ENCODE data around the gene SRPX. TPM values are rescaled to one million over a fixed set of nuclear protein-coding genes. Genes with fewer than 3 reads are reported as not detected.

The SRPX gene
- total RNA-seq, 2 donors from 2014 or later = 75.7 to 81.8 TPM

DNA sequence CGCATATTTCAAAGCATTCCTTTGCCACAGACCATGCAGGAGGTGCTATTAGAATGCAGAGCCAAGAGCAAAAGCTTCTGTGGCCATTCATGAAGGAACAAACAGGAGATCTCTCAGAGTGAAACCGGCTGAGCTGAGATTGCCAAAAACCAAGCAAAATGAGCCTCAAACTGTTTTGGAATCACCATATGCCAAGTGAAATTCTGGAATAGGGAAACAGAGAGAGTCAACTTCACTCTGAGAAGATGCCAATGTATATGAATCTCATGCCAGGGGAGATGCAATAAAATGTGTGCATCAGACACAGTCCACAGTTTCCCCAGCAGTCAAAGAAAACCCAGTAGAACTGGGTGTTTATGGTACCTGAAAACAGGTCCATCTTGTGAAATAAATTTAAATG lies 42.3 kb downstream of the SRPX start:
- DNase-seq (ENCODE audit: low spot score) = no peak
- H3K27me3 ChIP-seq = no peaks in the 10 kb centered on the region
- no peak overlapping the region for H3K4me3 ChIP-seq
- no peaks in the 10 kb centered on the region for H3K4me1 ChIP-seq
- no peaks in the 10 kb centered on the region for H3K36me3 ChIP-seq
- TF ChIP-seq, protein P1, sequence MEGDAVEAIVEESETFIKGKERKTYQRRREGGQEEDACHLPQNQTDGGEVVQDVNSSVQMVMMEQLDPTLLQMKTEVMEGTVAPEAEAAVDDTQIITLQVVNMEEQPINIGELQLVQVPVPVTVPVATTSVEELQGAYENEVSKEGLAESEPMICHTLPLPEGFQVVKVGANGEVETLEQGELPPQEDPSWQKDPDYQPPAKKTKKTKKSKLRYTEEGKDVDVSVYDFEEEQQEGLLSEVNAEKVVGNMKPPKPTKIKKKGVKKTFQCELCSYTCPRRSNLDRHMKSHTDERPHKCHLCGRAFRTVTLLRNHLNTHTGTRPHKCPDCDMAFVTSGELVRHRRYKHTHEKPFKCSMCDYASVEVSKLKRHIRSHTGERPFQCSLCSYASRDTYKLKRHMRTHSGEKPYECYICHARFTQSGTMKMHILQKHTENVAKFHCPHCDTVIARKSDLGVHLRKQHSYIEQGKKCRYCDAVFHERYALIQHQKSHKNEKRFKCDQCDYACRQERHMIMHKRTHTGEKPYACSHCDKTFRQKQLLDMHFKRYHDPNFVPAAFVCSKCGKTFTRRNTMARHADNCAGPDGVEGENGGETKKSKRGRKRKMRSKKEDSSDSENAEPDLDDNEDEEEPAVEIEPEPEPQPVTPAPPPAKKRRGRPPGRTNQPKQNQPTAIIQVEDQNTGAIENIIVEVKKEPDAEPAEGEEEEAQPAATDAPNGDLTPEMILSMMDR (IDR thresholded peaks at IDR 0.05) = no peak
- no peaks in the 10 kb centered on the region for H3K9me3 ChIP-seq
- H3K27ac ChIP-seq = no peak overlapping the region

DNA sequence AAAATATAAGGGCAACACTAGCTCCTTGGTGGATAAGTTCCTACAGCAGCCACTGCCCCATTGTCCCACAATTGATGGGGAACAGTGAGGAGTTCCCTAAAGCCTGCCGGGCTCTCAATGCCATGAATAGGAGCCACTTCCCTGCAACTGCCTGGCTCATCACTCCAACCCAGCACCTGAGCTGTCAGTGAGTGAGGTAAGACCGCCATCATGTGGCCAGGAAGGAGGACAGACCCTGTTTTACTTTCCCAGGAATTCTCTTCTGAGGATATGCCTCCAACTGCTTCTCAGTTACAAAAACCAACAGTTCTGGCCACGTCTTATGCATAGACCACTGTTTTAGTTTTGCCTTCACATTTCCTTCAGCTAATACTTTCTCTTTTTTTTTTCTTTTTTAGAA lies 45.5 kb downstream of the SRPX start:
- Histone ChIP-seq H3K9me3 (no peaks in the 10 kb centered on the region), H3K4me1 (no peaks in the 10 kb centered on the region), H3K27ac (no peak overlapping the region), H3K4me3 (no peak overlapping the region), H3K36me3 (no peaks in the 10 kb centered on the region), H3K27me3 (no peaks in the 10 kb centered on the region)
- TF ChIP-seq, protein P1 (IDR thresholded peaks at IDR 0.05) = peak in 1 of 2 donors; percentile 44
- no peak for DNase-seq (ENCODE audit: low spot score)

DNA sequence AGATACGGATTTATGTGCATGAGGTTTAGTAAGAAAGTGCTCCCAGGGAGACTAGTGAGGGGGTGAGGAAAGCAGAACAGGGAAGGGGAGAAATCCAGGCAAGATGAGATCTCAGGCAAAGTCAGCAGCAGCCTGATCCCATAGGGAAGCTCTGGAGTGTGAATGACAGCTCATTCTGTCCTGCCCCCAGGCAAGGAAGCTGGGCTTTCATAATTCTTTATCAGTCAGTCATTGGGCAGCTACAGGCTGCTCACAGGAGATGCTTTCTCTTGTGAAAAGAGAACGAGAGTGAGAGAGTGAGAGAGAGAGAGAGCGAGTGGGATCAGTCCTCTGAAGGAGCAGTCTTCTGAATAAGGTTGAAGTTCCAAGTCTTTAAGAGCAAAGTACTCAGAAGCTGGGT lies 48.1 kb downstream of the SRPX start:
- Histone ChIP-seq H3K36me3 (no peaks in the 10 kb centered on the region), H3K4me3 (no peak overlapping the region), H3K4me1 (no peaks in the 10 kb centered on the region), H3K27me3 (peaks cover 0 to 4% of the 10 kb centered on the region in 2 donors), H3K27ac (no peak overlapping the region), H3K9me3 (no peaks in the 10 kb centered on the region)
- no peak for DNase-seq (ENCODE audit: low spot score)
- TF ChIP-seq, protein P1 (IDR thresholded peaks at IDR 0.05) = no peak

DNA sequence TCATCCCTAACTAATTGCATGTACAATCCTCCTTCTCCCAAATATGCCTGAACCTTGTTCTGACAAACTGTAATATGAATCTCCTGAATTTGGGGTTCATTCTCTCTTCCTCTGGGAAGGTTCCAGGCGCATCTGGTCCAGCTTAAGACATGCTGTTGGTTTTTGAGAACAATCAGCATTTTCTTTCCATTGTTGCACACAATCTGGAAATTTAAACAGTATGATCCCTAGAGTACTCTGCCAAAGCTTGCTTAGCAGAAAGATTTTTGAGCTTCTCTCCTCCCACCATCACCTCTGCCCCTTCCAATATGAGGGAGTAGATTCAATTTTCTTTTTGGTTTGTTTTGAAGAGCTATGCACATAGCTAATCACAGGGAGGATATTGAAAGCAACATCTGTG lies 50.1 kb downstream of the SRPX start:
- TF ChIP-seq, protein P1 (IDR thresholded peaks at IDR 0.05) = no peak
- no peak overlapping the region for H3K27ac ChIP-seq
- peaks cover 0 to 4% of the 10 kb centered on the region in 2 donors for H3K27me3 ChIP-seq
- H3K4me3 ChIP-seq = no peak overlapping the region
- H3K36me3 ChIP-seq = no peaks in the 10 kb centered on the region
- H3K4me1 ChIP-seq = no peaks in the 10 kb centered on the region
- H3K9me3 ChIP-seq = no peaks in the 10 kb centered on the region
- DNase-seq (ENCODE audit: low spot score) = no peak

DNA sequence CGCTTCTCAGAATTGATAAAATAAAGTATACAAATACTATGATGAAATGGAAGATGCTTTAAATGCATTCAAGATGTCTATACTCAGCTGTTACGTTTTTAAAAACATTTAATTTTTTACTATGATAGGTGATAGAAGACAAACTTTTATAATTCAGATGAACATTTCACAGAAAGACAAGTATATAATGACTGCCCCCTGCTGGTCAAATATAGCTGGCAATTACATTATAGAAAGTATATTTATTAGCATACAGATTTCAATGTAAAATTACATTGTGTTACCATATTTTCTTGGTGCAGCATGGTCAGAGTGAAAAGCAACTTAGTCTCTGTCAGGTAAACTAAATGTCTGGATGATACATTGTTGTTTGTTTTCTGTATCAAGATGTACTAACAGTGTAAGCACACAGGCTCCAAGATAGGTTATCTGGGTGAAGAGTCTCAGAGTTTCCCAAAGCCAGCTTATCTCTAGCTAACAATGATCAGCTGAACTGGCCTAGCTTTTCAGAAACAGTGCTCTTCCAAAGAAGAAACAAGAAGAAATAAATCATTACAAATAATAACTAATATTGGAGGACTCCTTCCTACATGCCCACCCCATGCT lies 54.1 kb downstream of the SRPX start:
- Histone ChIP-seq H3K9me3 (no peaks in the 10 kb centered on the region), H3K4me1 (no peaks in the 10 kb centered on the region), H3K36me3 (no peaks in the 10 kb centered on the region), H3K4me3 (no peak overlapping the region), H3K27ac (no peak overlapping the region), H3K27me3 (peaks cover 0 to 4% of the 10 kb centered on the region in 2 donors)
- TF ChIP-seq, protein P1 (IDR thresholded peaks at IDR 0.05) = peak; percentile 36 to 73
- no peak for DNase-seq (ENCODE audit: low spot score)

DNA sequence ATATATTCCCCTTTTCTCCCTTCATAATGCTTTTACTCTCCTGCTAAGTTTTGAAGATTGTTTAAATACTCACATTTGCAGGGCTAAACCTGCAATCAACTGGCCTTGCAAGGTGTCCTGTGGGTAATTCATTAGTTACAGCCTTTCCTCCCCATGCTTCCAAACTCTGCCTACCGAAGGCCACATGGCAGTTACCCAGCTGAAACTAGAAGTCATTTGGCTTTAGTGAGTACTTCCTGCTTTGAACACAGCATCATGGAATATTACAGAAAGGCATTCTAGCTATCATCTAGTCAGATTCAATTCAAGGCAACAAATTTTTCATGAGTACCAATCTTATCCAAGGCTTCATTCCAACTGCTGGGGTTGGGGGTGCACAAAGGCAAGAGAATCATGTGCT lies 55.6 kb downstream of the SRPX start:
- peaks cover 0 to 4% of the 10 kb centered on the region in 2 donors for H3K27me3 ChIP-seq
- H3K4me3 ChIP-seq = no peak overlapping the region
- H3K9me3 ChIP-seq = no peaks in the 10 kb centered on the region
- TF ChIP-seq, protein P1 (IDR thresholded peaks at IDR 0.05) = no peak
- peaks cover 1% of the 10 kb centered on the region for H3K36me3 ChIP-seq
- no peak for DNase-seq (ENCODE audit: low spot score)
- H3K4me1 ChIP-seq = no peaks in the 10 kb centered on the region
- no peak overlapping the region for H3K27ac ChIP-seq
